H1 (cell line): ENCODE data around the gene FLCN. TPM values are rescaled to one million over a fixed set of nuclear protein-coding genes. Genes with fewer than 3 reads are reported as not detected.

Experiments used
- CTCF ChIA-PET: fragments of 300-600 bp; sonication (Branson Sonifier 250); formaldehyde crosslinking; loops from one replicate; lab custom pipeline; 2021; ENCODE audit not compliant: partially characterized antibody; lab: Charles Lee
- POLR2A ChIA-PET: fragments of 300-600 bp; sonication (Branson Sonifier 250); formaldehyde crosslinking; loops from one replicate; lab custom pipeline; 2021; ENCODE audit warnings: inconsistent platforms; ENCODE audit not compliant: partially characterized antibody; lab: Charles Lee
- DNase-seq, 2 experiments: peaks; one replicate each; pipeline versions ENCODE4 v3.0.0 to v3.0.0-alpha.2; 2010 to 2022; ENCODE audit warnings: low spot score in 2 of 2, low read depth in 1 of 2, mixed read lengths in 1 of 2
- FAIRE-seq: peaks from 2 replicates; lab custom pipeline; 2011; peaks lifted over from hg19 to GRCh38; lab: Jason Lieb, UNC
- H2AFZ ChIP-seq: 2 replicates; pipeline ENCODE4 v1.8.1; 2012; ENCODE audit warnings: low read length, inconsistent platforms
- H2AK5ac ChIP-seq: 2 replicates; pipeline ENCODE4 v1.6.1; 2013; ENCODE audit warnings: low read depth, low read length
- H2BK120ac ChIP-seq: replicated peaks from 2 replicates; pipeline ENCODE3; 2013; ENCODE audit warnings: low read depth, low read length, inconsistent platforms
- H2BK12ac ChIP-seq: 2 replicates; pipeline ENCODE4 v1.6.1; 2013; ENCODE audit warnings: low read depth, low read length
- H2BK15ac ChIP-seq: 2 replicates; pipeline ENCODE4 v1.6.1; 2013; ENCODE audit warnings: low read length
- H2BK20ac ChIP-seq: 2 replicates; pipeline ENCODE4 v1.6.1; 2013; ENCODE audit warnings: low read length
- H2BK5ac ChIP-seq: 2 replicates; pipeline ENCODE4 v1.6.1; 2013; ENCODE audit warnings: low read depth, low read length
- H3K14ac ChIP-seq: 2 replicates; pipeline ENCODE4 v1.6.1; 2013; ENCODE audit warnings: inconsistent platforms; ENCODE audit not compliant: insufficient read length
- H3K18ac ChIP-seq: 2 replicates; pipeline ENCODE4 v1.6.1; 2013; ENCODE audit warnings: low read length; ENCODE audit errors: extremely low read depth
- H3K23ac ChIP-seq: 2 replicates; pipeline ENCODE4 v1.6.1; 2013; ENCODE audit warnings: inconsistent platforms; ENCODE audit not compliant: insufficient read length
- H3K23me2 ChIP-seq: 2 replicates; pipeline ENCODE4 v1.6.1; 2013; ENCODE audit warnings: low read depth, low read length
- H3K27ac ChIP-seq: 2 replicates; pipeline ENCODE4 v1.6.1; 2011; ENCODE audit warnings: low read depth, low read length, inconsistent platforms
- H3K27me3 ChIP-seq, 4 experiments: replicated peaks in 1 of 4; 1 replicate in 1 of 4; 2 replicates in 3 of 4; pipeline versions ENCODE4 v1.6.1 to v1.8.1; 2011 to 2013; ENCODE audit warnings: low read length in 3 of 4, mild to moderate bottlenecking in 3 of 4, inconsistent platforms in 2 of 4, mixed read lengths in 2 of 4, moderate library complexity in 1 of 4; ENCODE audit not compliant: control insufficient read depth in 3 of 4, insufficient read depth in 3 of 4; ENCODE audit errors: extremely low read depth in 1 of 4
- H3K36me3 ChIP-seq, 4 experiments: 2 replicates each; pipeline versions ENCODE4 v1.6.1 to v1.8.1; 2011 to 2013; ENCODE audit warnings: mild to moderate bottlenecking in 4 of 4, low read length in 3 of 4, moderate library complexity in 2 of 4, control low read depth in 1 of 4, inconsistent platforms in 1 of 4; ENCODE audit not compliant: insufficient read depth in 4 of 4, control insufficient read depth in 2 of 4
- H3K4ac ChIP-seq: replicated peaks from 2 replicates; pipeline ENCODE3; 2013; ENCODE audit warnings: low read length, low read depth, mixed read lengths, inconsistent platforms; ENCODE audit not compliant: insufficient read length
- H3K4me1 ChIP-seq, 4 experiments: replicated peaks in 1 of 4; 1 replicate in 1 of 4; 2 replicates in 3 of 4; pipeline versions ENCODE4 v1.6.1 to v1.8.1; 2011 to 2013; ENCODE audit warnings: low read length in 3 of 4, inconsistent platforms in 2 of 4, mixed read lengths in 1 of 4; ENCODE audit not compliant: insufficient read depth in 4 of 4, control insufficient read depth in 3 of 4
- H3K4me2 ChIP-seq, 2 experiments: 2 replicates each; pipeline versions ENCODE4 v1.6.1 to v1.8.1; 2011 to 2013; ENCODE audit warnings: low read depth in 2 of 2, low read length in 2 of 2, control low read depth in 1 of 2, inconsistent platforms in 1 of 2, mild to moderate bottlenecking in 1 of 2; ENCODE audit not compliant: insufficient read depth in 1 of 2
- H3K4me3 ChIP-seq, 4 experiments: fragments of 200-600, 300-600 bp in 1 of 4; sonication (generic), shearing (Covaris generic), sonication (Bioruptor Twin) in 1 of 4; 2 replicates each; pipeline versions ENCODE4 v1.5.1 to v1.8.1; 2011 to 2016; ENCODE audit warnings: low read length in 4 of 4, low read depth in 3 of 4, control low read depth in 2 of 4, inconsistent platforms in 2 of 4, mild to moderate bottlenecking in 2 of 4, mixed read lengths in 1 of 4, moderate library complexity in 1 of 4; ENCODE audit not compliant: insufficient read depth in 2 of 4; ENCODE audit errors: extremely low read depth in 1 of 4
- H3K56ac ChIP-seq: replicated peaks from 2 replicates; pipeline ENCODE3; 2013; ENCODE audit warnings: low read depth, mild to moderate bottlenecking, mixed read lengths, low read length, inconsistent platforms; ENCODE audit not compliant: insufficient read length
- H3K79me1 ChIP-seq: 2 replicates; pipeline ENCODE4 v1.6.1; 2013; ENCODE audit warnings: low read depth, low read length, control low read depth
- H3K79me2 ChIP-seq, 2 experiments: 2 replicates each; pipeline versions ENCODE4 v1.6.1 to v1.8.1; 2012 to 2013; ENCODE audit warnings: low read length in 2 of 2, mild to moderate bottlenecking in 2 of 2, inconsistent platforms in 1 of 2; ENCODE audit not compliant: insufficient read depth in 2 of 2, control insufficient read depth in 1 of 2
- H3K9ac ChIP-seq, 4 experiments: replicated peaks in 1 of 4; 1 replicate in 1 of 4; 2 replicates in 3 of 4; pipeline versions ENCODE4 v1.6.1 to v1.8.1; 2011 to 2013; ENCODE audit warnings: low read depth in 3 of 4, low read length in 3 of 4, control low read depth in 2 of 4, mild to moderate bottlenecking in 2 of 4, moderate library complexity in 2 of 4, inconsistent platforms in 1 of 4; ENCODE audit errors: extremely low read depth in 1 of 4
- H3K9me3 ChIP-seq, 2 experiments: 2 replicates each; pipeline versions ENCODE4 v1.6.1 to v1.8.1; 2012 to 2013; ENCODE audit warnings: mild to moderate bottlenecking in 2 of 2, moderate library complexity in 2 of 2, control low read depth in 1 of 2, inconsistent platforms in 1 of 2, low read depth in 1 of 2, low read length in 1 of 2, mixed read lengths in 1 of 2; ENCODE audit not compliant: insufficient read depth in 2 of 2
- H4K20me1 ChIP-seq, 2 experiments: replicated peaks in 1 of 2; 2 replicates each; pipeline versions ENCODE3 to v1.8.1; 2011 to 2013; ENCODE audit warnings: inconsistent platforms in 2 of 2, low read length in 2 of 2, mild to moderate bottlenecking in 1 of 2; ENCODE audit not compliant: insufficient read depth in 2 of 2, control insufficient read depth in 1 of 2
- H4K5ac ChIP-seq: 2 replicates; pipeline ENCODE4 v1.6.1; 2013; ENCODE audit warnings: low read length, low read depth, mixed read lengths, inconsistent platforms; ENCODE audit not compliant: insufficient read length
- H4K8ac ChIP-seq: 2 replicates; pipeline ENCODE4 v1.8.0; 2013; ENCODE audit warnings: mild to moderate bottlenecking, moderate library complexity, low read length, inconsistent platforms; ENCODE audit not compliant: insufficient read depth; ENCODE audit errors: extremely low read depth
- H4K91ac ChIP-seq: replicated peaks from 2 replicates; pipeline ENCODE3; 2013; ENCODE audit warnings: low read length, mixed read lengths, inconsistent platforms; ENCODE audit not compliant: insufficient read length
- EGR1 ChIP-seq: IDR thresholded peaks from 2 replicates; pipeline ENCODE4 v1.6.1; 2011; ENCODE audit warnings: low read depth, low read length, borderline replicate concordance
- MAX ChIP-seq: IDR thresholded peaks from 2 replicates; pipeline ENCODE4 v1.6.1; 2012; ENCODE audit warnings: inconsistent platforms
- SAP30 ChIP-seq: fragments of 300-600 bp; sonication (generic); IDR thresholded peaks from 2 replicates; pipeline ENCODE4 v1.7.1; 2012; ENCODE audit warnings: low read length, moderate library complexity, mild to moderate bottlenecking, inconsistent platforms; ENCODE audit not compliant: insufficient read depth, insufficient replicate concordance
- SIX5 ChIP-seq: IDR thresholded peaks from 2 replicates; pipeline ENCODE4 v1.6.1; 2011; ENCODE audit warnings: mild to moderate bottlenecking, low read depth, low read length
- WGBS, 2 experiments: shearing (Covaris generic) in 1 of 2; methylation state at CpG; one replicate each; pipeline versions ENCODE4 v1.1.6 to v1.1.7; 2013 to 2015; ENCODE audit warnings: low lambda C conversion rate in 2 of 2, mixed read lengths in 2 of 2, inconsistent platforms in 1 of 2, low coverage in 1 of 2, missing lambda C conversion rate in 1 of 2; ENCODE audit not compliant: insufficient replicate concordance in 2 of 2, insufficient coverage in 1 of 2, insufficient read length in 1 of 2; ENCODE audit errors: extremely low coverage in 1 of 2, missing lambda C conversion rate in 1 of 2; 5-methylcytosine and 5-hydroxymethylcytosine counted together
- polyA plus RNA-seq, 7 experiments: library from polyadenylated mRNA; depleted of rRNA in 3 of 7; stranded (reverse) in 5 of 7; unstranded in 2 of 7; fragments of >200 nt in 5 of 7; fragments of 200-250 nt in 2 of 7; gene quantifications; 1 replicate in 5 of 7; 2 replicates in 1 of 7; 4 replicates in 1 of 7; pipeline versions ENCODE4 v1.2.1 to v1.2.3, GENCODE V29; 2011 to 2013; ENCODE audit warnings: missing spikeins in 2 of 7, mixed read lengths in 2 of 7
- total RNA-seq: library from RNA; stranded (reverse); fragmentation: NEBNext Ultra II Directional; extraction: Animal tissue kit (Norgen Biotek cat#: 25700); gene quantifications from 2 replicates; pipeline ENCODE4 v1.2.1, GENCODE V29; 2021

Gene FLCN
- total and polyA plus RNA-seq, 2 of the 8 experiments (the other 6 are each of a cell fraction or from before 2014, with no cell fraction given) = 15.6 to 34.6 TPM

GRCh38 chr17:17231621-17232302, 5.2 kb downstream of the FLCN start:
- Histone ChIP-seq H3K9ac (no peak overlapping the region), H2BK20ac (no peak overlapping the region), H2BK120ac (no peak overlapping the region), H3K56ac (no peak overlapping the region), H2AK5ac (no peak overlapping the region), H3K79me2 (peaks cover 7 to 33% of the 10 kb centered on the region in 2 experiments; a peak in 3 of 4 replicates), H3K79me1 (peaks cover 16% of the 10 kb centered on the region), H3K23me2 (peaks cover 7% of the 10 kb centered on the region), H2AFZ (no peak overlapping the region), H3K4me2 (no peak overlapping the region), H3K9me3 (no peaks in the 10 kb centered on the region), H3K27me3 (no peaks in the 10 kb centered on the region), H3K4ac (no peak overlapping the region), H4K8ac (no peak overlapping the region; the same call in 1 of the 2 replicates), H3K4me3 (no peak overlapping the region), H3K23ac (no peak overlapping the region), H3K36me3 (peaks cover 11 to 51% (median 37%) of the 10 kb centered on the region in 4 experiments; a peak in 6 of 8 replicates), H3K14ac (no peak overlapping the region), H3K18ac (no peak overlapping the region), H2BK15ac (no peak overlapping the region), H4K20me1 (peaks cover 17 to 23% of the 10 kb centered on the region in 2 experiments), H4K5ac (no peak overlapping the region), H3K4me1 (peaks cover 2 to 10% (median 5%) of the 10 kb centered on the region in 4 experiments; a peak in 5 of 7 replicates), H4K91ac (no peak overlapping the region), H3K27ac (no peak overlapping the region), H2BK5ac (no peak overlapping the region), H2BK12ac (no peak overlapping the region)
- DNase-seq (no peak), FAIRE-seq (no peak)
- 93% methylated on average over 16 of the region's 16 CpGs; no CpG with 5 or more reads in 1 of the 2 experiments for WGBS, 2 experiments
- no peak for TF ChIP-seq SIX5
- TF ChIP-seq EGR1 = no peak
- TF ChIP-seq MAX = no peak
- no peak for TF ChIP-seq SAP30
- POLR2A ChIA-PET = no interaction called here
- CTCF ChIA-PET = interaction anchor here (1.3 kb wide), 1 partner anchor 11 kb away, joined by 3 read pairs; no protein-coding TSS in a partner anchor
